H7 (cell line): ENCODE data around the gene RTN4R. TPM values are rescaled to one million over a fixed set of nuclear protein-coding genes. Genes with fewer than 3 reads are reported as not detected.
"Not testable (repeated sequence)": the region's sequence is repeated elsewhere in the genome, so short reads cannot be mapped to it uniquely, and the experiment has no call there.

ENCODE experiments used
- DNase-seq: peaks from one replicate; pipeline ENCODE4 v3.0.0; 2012
- H3K27me3 ChIP-seq: 2 replicates; pipeline ENCODE4 v1.6.0; 2011; ENCODE audit warnings: mild to moderate bottlenecking, low read length; ENCODE audit not compliant: control insufficient read depth, insufficient read depth
- H3K36me3 ChIP-seq: replicated peaks from 2 replicates; pipeline ENCODE4 v1.5.1; 2011; ENCODE audit warnings: low read length; ENCODE audit not compliant: control insufficient read depth, insufficient read depth
- H3K4me3 ChIP-seq: 2 replicates; pipeline ENCODE4 v1.5.1; 2011; ENCODE audit warnings: low read depth, mild to moderate bottlenecking, control low read depth, low read length, moderate library complexity; ENCODE audit not compliant: insufficient read depth
- total RNA-seq: library from RNA; depleted of rRNA; stranded (reverse); fragments of >200 nt; shearing (Covaris generic); gene quantifications from 2 replicates; pipeline ENCODE4 v1.2.3, GENCODE V29; 2014

Gene RTN4R
- total RNA-seq, 1 experiment from 2014 or later, result 30.4 TPM

DNA sequence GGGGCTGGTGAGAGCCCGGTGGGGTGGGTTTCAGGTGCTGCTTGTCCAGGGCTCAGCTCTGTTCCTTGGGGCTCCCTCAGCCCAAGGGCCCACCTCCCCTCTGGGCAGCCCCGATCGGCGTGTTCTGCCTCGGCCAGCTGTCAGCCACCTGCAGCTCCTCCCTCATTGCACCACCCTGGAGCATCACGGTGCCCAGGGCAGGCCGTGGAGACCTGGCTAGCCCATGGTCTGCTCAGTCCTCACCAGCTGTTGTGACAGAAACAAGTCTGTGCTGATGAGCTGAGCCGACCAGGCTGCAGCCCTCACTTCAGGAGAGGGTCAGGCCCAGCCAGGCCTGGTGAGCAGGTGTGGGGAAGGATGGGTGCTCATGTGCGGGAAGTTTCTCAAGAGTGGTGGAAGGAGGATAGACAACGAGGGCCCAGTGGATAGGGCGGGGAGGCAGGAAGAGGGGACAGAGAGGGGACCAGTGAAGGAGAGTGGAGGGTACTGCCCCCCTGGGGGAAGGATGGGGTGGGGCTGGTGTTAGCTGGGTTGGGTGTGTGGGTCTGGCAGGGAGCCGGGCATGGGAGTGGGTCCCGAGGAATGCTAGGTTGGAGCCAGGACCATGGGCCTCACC is 16.5 kb upstream of the RTN4R start:
- DNase-seq, result no peak
- H3K4me3 ChIP-seq, result no peak overlapping the region
- no peaks in the 10 kb centered on the region for H3K27me3 ChIP-seq
- H3K36me3 ChIP-seq, result no peaks in the 10 kb centered on the region

GRCh38 chr22:20283674-20284066 is 15.6 kb upstream of the RTN4R start:
- H3K36me3 ChIP-seq, result no peaks in the 10 kb centered on the region
- H3K27me3 ChIP-seq, result no peaks in the 10 kb centered on the region
- no peak overlapping the region for H3K4me3 ChIP-seq
- DNase-seq, result no peak

- Histone ChIP-seq H3K4me3 (no peak overlapping the region), H3K27me3 (no peaks in the 10 kb centered on the region), H3K36me3 (no peaks in the 10 kb centered on the region)
- peak; percentile 71 for DNase-seq
Measured at GRCh38 chr22:20282901-20283673, 15.0 kb upstream of the RTN4R start.

DNA sequence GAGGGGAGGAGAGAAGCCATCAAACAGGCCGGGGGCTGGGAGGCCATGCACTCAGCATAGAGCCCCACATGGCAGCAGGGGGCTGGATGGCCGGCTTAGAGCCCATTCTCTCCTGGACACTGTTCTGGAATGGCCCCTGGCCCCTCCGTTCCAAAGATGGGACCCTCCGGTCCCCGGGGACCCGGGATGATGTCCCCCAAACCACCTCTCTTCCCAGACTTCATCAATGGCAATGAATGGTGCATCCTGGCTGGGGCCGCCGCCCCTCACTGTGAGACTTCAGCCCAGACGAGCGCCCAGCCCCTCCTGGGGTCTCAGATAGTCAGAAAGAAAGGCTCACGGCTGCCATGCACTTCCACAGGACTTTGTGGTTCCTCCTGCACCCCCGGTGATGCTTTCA is 13.8 kb upstream of the RTN4R start:
- H3K36me3 ChIP-seq, result no peaks in the 10 kb centered on the region
- DNase-seq, result no peak
- H3K27me3 ChIP-seq, result no peaks in the 10 kb centered on the region
- no peak overlapping the region for H3K4me3 ChIP-seq

GRCh38 chr22:20281473-20281872 is 13.4 kb upstream of the RTN4R start:
- DNase-seq, H3K4me3 ChIP-seq, H3K27me3 ChIP-seq, H3K36me3 ChIP-seq: not testable (repeated sequence)

DNA sequence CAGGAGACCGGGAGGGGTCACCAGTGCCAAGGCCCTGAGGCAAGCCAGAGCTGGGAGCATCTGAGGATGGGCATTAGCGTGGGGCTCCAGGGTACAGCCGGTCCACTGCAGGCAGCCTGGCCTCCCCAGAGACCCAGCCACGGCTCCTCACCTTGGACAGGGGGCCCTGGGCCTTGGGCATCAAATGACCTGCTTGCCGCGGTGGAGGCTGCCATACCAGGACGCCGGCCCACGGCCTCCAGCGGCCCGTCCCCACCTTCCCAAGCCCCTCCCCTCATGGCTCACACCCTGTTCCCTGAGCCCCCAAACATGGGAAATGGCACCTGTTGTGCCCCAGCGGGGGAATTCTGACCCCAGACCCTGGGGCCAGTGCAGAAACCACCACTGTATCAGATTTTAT is 12.7 kb upstream of the RTN4R start:
- Histone ChIP-seq H3K4me3 (no peak overlapping the region), H3K36me3 (no peaks in the 10 kb centered on the region), H3K27me3 (no peaks in the 10 kb centered on the region)
- DNase-seq, result no peak

GRCh38 chr22:20280163-20280562 is 12.0 kb upstream of the RTN4R start:
- H3K36me3 ChIP-seq, H3K27me3 ChIP-seq, H3K4me3 ChIP-seq, DNase-seq: not testable (repeated sequence)

- no peak overlapping the region for H3K4me3 ChIP-seq
- H3K36me3 ChIP-seq, result no peaks in the 10 kb centered on the region
- H3K27me3 ChIP-seq, result no peaks in the 10 kb centered on the region
- no peak for DNase-seq
Measured at GRCh38 chr22:20279662-20280134, 11.6 kb upstream of the RTN4R start.

DNA sequence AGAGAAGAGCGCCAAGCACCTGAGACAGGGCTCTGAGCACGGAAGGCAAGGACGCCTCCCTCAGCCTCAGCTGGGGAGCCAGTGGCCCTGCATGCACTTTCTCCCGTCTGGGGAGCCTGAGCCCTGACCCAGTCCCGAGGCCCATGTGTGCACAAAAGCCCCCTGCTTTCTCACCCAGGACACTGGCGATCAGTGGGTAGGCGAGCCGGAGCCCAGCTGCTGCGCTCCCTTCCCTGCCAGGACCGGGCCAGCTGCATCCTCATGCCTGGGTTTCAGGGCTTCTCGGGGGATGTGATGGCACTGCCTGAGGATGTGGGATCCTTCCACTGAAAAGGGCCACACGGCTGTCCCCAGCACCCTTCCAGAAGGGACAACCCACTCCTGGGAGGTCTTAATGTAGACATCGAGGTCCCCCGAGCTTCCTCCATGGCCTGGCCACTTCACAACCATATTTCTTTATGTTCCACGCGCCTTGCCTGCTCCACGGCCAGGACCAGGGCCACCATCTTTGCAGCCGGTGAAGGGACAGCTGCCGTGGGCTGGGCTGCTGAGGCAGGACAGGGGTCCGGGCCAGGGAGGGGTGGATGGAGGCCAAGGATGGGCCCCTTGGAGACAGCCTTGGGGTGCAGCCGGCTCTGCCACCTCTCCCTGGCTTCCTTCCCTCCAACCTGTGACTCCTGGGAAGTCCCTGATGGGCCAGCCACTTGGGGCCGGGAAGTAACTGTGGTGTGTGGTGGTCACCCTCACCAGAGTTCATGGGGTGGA is 10.8 kb upstream of the RTN4R start:
- H3K36me3 ChIP-seq, DNase-seq, H3K4me3 ChIP-seq, H3K27me3 ChIP-seq: not testable (repeated sequence)

DNA sequence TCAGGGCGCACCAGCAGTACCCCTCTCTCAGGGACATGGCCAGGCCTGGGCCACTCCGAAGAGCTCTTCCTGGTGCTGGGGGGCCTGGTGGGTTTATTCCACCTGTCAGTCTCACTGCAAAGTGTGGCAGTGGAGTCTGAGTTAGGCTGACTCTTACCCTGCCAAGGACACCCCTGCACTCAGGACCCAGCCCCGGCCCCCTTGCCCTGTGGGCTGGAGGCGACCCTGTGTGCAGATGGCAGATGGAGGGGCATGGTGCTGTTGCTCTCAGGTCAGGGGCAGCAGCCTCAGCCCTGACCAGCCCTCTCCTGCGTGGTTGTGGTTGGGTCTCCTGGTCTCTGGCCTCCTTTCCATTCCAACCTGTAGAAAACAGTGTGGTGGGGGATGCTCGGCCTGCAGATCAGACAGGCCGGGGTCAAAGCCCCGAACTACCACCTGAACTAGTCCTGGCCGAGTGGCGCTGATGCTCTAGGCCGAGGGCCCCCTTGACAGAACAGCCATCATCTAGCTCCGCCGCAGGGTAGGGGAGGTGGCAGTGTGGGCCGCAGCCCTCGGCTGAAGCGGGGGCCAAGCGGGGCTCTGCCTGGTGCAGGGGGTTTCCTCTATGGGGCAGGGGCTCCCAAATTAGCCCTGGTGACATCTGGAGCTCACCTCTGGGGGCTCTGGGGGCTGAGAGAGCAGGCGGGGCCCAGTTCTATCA is 10.0 kb upstream of the RTN4R start:
- not testable (repeated sequence) for H3K36me3 ChIP-seq, H3K4me3 ChIP-seq, DNase-seq, H3K27me3 ChIP-seq

DNA sequence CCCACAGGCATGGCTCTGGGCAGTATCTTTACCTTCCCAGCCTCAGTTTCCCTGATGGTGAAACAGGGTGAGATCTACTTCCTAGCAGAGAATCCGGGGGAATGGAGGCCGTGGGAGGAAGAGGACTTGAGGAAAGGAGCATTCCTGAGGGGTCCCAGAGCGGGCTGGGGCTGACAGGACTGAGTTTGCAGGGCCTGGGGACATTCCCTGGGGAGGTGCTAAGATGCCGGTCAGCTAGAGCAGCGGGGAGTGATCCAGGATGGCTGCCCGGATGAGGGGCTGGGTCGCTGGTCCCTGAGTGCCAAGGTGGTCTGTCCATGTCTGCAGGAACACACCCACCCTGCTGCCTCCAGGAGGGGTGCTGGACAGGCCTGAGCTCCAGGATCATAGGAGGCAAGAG is 8.3 kb upstream of the RTN4R start:
- Histone ChIP-seq H3K4me3 (no peak overlapping the region), H3K36me3 (no peaks in the 10 kb centered on the region), H3K27me3 (no peaks in the 10 kb centered on the region)
- no peak for DNase-seq

GRCh38 chr22:20275836-20276235 is 7.7 kb upstream of the RTN4R start:
- DNase-seq, result no peak
- no peaks in the 10 kb centered on the region for H3K27me3 ChIP-seq

DNA sequence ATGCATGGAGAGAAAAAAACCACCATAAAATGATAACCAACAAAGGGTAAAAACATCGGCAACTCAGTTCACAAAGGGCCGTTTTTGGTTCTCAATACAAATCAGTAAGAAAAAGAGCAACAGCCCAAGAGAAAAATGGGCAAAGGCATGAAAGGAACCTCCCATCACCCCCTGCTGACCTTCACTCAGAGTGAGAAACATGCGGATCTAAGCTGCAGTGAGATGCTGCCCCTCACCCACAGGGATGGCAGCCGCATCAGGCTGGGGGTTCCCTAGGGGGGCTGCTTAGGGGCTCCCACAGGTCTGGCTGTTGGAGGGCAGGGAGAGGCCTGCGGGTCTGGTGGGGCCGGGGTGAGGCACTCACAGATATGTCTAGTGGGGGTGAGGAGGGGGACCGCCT is 7.2 kb upstream of the RTN4R start:
- DNase-seq, result not testable (repeated sequence)

More at GRCh38 chr22:20275836-20276235, 7.7 kb upstream of the RTN4R start:
- Histone ChIP-seq H3K36me3 (no peaks in the 10 kb centered on the region), H3K4me3 (no peak overlapping the region)

GRCh38 chr22:20274374-20274773 is 6.3 kb upstream of the RTN4R start:
- not testable (repeated sequence) for H3K4me3 ChIP-seq, DNase-seq, H3K36me3 ChIP-seq, H3K27me3 ChIP-seq

More for the DNA sequence above, 7.2 kb upstream of the RTN4R start:
- not testable (repeated sequence) for H3K27me3 ChIP-seq, H3K4me3 ChIP-seq, H3K36me3 ChIP-seq
